ENCODE data around the gene SLC34A1.

Gene SLC34A1

DNA sequence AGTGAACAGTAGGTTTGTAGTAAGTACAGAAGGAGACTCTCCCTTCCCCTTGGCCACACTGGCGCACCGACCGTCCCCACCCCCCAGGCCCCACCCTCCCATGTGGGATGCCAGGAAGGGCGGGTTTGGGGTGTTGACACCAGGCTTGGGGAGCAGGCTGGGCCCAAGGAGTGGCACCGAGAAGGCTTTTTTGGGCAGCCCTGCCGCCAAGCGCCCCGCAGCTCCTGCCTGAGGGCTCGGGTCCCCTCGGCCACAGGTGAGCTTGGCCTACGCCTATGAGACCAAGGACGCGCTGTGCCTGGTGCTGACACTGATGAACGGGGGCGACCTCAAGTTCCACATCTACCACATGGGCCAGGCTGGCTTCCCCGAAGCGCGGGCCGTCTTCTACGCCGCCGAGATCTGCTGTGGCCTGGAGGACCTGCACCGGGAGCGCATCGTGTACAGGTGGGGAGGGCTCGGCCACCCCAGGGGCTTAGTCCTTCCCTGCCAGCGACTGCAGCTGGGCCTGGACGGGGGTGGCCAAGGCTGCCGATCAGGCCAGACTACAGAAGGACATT, 49.5 kb downstream of the SLC34A1 start:
- no peak for DNase-seq

DNA sequence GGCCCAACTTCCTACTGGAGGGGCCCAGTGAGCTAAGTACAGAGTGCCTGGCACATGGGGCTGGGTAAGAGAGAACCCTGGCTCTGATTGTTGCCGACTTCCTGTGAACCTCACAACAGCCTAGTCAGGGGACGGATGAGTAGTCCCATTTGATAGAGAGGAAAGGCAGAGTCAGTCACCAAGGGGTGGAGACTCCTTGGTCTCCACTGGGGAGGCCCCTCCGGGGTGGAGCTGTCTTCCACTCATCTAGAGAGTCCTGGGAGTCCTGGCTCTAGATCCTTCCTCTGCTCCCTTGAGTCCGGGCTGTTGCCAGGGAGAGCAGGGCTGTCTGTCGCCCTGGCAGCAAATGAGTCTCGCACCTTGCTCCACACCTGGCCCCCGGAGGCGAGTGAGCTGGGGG, 50.2 kb downstream of the SLC34A1 start:
- peak; percentile 64 for DNase-seq

DNA sequence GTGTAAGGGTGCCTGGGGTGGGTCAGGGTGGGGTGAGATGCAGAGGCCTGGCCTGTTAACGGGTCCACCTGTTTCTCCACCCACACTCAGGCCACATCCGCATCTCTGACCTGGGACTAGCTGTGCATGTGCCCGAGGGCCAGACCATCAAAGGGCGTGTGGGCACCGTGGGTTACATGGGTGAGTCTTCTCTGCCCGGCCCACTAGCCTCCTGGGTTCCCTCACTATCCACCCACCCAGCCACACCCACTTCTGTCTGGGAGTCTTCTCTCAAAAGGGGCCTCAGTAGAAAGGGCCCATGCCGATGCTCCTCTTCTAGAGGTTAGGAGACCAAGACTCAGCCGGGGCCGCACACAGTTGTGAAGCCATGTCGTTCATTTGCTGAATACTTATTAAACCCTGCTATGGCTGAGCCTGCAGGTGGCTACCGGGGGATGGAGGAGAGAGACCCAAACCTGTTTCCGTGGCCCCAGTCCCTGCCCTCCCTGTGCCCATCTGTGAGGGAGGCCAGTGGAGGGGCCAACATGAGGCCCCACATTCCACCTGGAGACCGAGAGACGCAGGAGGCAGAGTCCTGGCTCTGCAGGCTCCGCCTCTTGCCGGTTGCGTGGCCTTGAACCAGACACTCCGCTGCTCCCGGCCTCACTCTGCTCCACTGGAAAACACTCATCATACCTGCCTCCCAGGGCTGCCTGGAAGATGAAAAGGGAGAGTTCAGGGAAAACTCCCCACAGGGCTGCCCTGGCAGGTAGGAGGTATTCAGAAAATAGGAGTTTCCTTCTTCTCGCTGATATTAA, 50.9 kb downstream of the SLC34A1 start:
- DNase-seq: no peak

DNA sequence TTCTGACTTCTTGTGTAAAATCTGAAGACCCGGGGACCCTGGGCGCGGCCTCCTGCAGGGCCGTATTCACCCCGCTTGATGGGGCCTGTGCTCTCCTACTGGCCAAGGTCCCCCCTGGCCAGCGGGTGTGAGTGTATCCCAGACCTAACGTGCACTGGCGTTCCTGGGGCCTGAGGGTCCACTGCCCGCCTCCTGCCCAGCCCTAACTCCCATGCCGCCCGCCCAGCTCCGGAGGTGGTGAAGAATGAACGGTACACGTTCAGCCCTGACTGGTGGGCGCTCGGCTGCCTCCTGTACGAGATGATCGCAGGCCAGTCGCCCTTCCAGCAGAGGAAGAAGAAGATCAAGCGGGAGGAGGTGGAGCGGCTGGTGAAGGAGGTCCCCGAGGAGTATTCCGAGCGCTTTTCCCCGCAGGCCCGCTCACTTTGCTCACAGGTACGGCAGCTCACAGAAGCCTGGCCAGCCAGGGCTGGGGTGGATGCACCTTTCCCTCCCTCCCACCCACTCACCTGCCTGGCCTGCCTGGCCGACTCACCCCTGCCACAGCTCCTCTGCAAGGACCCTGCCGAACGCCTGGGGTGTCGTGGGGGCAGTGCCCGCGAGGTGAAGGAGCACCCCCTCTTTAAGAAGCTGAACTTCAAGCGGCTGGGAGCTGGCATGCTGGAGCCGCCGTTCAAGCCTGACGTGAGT, 51.8 kb downstream of the SLC34A1 start:
- DNase-seq: no peak

DNA sequence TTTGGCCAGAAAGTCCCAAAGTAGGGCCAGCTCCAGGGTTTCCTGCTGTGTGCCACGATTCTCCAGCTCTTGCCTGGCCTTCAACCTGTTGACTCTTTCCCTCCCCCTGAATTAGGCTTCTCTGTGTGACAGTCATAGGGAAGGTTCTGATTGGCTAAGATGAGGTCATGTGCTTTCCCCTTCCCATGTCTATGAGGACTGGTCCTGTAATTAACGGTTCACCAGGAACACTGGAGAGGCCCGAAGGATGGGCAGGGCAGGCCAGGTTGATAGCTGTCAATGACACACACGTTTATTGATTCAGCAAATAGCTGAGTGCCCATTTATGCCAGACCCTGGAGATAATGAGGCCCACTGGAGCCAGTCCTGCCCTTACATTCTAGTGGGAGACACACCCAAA, 53.4 kb downstream of the SLC34A1 start:
- no peak for DNase-seq

DNA sequence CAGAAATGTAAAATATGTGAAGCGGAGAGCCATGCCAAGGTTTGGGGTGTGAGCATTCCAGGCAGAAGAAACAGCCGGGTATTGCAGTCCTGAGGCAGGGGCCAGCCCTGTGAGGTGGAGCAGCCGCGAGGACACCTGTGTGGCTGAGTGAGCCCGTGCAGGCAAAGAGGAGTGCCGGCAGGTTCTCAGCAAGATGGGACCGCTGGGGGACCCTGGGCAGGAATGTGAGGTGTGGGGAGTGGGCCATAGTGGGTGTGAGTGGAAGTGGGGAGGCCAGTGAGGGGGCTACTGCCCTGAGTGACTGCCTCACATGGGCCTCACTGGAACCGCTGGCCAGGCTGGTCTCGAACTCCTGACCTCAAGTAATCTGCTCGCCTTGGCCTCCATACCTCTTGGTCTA, 54.2 kb downstream of the SLC34A1 start:
- no peak for DNase-seq

DNA sequence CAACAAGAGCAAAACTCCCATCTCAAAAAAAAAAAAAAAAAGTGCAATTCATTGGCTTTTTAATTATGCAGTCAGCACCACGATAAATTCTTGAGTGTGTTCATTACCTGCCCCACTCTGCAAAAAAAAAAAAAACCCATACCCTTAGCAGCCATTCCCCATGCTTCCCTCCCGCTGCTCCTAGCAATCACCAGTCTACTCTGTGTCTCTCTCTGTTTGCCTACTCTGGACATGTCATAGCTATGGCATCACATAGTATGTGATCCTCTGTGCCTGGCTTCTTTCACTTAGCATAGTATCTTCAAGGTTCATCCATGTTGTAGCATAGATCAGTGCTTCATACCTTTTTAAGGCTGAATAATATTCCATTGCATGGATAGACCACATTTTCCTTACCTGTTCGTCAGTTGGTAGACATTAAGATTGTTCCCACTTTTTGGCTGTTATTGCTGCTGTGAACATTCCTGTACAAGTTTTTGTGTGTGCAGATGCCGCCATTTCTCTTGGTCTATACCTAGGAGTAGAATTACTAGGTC, 55.4 kb downstream of the SLC34A1 start:
- DNase-seq: no peak

DNA sequence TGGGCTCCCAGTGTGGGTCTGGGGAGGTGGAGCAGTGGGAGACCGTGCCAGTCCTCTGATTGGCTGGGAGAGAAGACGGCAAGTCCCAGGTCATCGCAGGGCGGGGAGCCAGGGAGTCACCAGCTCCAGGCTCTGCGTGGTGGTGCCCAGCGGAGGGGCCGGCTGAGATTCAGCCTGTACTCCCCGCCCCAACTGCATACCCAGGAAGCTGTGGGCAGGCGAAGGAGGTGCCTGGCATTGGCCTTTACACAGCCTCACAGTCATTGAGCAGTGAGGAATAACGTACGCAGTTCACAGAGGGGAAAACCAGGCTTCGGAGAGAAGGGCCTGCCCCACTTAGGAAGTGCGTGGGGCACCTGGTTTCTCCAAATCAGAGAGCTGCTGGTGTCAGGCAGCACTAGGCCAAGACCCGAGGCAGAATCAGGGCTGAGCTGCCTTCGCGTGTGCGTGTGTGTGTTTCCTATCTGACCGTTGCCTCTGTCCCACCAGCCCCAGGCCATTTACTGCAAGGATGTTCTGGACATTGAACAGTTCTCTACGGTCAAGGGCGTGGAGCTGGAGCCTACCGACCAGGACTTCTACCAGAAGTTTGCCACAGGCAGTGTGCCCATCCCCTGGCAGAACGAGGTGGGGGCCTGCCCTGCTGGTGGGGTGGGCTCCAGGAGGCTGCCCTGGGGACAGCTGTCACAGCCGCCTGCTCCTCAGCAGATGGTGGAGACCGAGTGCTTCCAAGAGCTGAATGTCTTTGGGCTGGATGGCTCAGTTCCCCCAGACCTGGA, 56.2 kb downstream of the SLC34A1 start:
- DNase-seq: peak; percentile 72

DNA sequence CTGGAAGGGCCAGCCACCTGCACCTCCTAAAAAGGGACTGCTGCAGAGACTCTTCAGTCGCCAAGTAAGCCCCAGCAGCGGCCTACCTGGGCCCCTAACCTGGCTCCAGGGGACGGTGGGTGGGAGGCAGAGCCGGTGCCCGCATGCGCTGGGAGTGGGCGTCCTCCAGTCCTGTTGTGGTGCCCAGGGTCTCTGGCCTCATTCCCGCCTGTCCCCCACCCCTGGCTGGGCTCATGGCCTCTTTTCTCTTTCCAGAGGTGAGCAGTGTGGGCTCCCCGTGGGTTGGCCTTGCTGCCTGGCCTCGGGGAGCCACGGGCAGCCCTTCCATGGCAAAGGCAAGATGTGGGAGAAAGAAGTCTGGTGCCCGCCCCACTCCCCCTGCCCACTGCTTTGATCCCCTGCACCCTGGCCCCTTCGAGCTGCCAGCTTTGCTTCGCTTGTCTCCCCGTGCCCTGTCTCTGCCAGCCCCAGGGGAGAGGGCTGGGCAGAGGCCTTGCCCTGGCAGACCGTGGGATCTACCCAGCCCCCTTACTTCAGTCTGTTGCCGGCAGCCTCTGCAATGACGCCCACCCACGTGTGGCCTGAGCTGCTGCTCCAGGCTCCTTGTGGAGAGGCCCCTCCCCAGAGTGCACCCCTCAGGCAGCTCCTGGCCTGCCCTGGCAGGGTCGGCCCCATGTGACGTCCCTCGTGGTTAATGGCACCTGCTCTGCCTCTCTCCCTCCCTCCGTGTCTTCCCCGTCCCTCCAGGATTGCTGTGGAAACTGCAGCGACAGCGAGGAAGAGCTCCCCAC, 57.0 kb downstream of the SLC34A1 start:
- DNase-seq: no peak

DNA sequence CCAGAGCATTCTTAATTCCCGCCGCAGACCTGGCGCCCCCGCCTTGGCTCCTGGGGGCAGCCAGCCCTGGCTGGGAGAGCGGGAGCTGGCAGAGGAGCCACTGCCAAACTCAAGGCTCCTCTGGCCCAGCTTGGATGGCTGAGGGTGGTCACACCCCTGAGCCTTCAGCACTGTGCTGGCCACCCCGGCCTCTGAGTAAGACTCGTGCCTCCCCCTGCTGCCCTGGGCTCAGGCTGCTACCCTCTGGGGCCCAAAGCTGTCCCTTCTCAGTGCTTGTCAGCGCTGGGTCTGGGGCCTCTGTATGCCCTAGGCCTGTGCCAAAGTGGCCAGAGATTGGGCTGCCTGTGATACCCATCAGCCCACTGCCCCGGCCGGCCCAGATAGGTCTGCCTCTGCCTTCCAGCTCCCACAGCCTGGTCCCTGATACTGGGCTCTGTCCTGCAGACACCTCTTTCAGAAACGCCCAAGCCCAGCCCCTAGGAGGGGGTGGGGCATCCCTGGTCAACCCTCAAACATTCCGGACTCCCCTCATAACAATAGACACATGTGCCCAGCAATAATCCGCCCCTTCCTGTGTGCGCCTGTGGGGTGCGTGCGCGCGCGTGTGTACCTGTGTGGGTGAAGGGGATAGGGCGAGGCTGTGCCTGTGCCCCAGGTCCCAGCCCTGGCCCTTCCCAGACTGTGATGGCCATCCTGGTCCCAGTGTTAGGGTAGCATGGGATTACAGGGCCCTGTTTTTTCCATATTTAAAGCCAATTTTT, 58.0 kb downstream of the SLC34A1 start:
- no peak for DNase-seq

DNA sequence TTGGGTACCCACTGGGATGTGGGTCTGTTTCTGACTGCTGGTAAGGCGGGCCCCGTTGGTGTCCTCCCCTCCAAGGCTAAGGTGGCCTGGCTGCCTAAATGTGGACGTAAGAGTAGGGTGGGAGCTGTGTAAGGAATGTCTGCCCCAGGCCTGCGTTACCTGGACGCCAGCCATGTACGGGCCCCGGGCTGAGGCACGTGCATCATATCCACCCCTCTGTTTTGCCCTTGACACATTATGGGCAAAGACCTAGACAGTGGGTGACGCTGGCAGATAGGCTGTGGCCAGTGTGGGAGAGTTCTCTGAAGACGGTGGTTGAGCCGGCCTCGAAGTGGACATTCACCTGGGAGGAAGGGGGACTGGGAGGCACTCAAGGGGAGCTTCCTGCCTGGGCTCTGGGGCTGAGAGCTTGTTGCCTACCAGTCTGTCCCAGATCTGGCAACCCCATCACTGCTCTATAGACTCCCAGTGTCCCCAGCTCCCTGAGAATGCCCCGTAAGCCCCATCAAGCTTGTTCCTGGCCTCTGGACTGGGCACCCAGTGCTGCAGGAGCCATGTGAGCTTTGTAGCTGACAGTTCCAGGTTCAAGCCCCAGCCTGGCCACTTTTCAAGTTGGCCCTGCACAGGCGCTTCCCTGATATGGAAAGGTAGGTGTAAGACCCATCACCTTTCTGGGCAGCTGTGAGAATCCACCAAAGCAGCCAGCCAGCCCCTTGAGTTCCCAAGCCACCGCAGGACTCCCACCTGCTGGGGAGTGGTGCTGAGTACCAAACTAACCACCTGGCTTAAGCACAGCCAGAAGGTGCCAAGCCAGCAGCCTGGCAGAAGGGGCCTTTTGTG, 59.1 kb downstream of the SLC34A1 start:
- DNase-seq: no peak

DNA sequence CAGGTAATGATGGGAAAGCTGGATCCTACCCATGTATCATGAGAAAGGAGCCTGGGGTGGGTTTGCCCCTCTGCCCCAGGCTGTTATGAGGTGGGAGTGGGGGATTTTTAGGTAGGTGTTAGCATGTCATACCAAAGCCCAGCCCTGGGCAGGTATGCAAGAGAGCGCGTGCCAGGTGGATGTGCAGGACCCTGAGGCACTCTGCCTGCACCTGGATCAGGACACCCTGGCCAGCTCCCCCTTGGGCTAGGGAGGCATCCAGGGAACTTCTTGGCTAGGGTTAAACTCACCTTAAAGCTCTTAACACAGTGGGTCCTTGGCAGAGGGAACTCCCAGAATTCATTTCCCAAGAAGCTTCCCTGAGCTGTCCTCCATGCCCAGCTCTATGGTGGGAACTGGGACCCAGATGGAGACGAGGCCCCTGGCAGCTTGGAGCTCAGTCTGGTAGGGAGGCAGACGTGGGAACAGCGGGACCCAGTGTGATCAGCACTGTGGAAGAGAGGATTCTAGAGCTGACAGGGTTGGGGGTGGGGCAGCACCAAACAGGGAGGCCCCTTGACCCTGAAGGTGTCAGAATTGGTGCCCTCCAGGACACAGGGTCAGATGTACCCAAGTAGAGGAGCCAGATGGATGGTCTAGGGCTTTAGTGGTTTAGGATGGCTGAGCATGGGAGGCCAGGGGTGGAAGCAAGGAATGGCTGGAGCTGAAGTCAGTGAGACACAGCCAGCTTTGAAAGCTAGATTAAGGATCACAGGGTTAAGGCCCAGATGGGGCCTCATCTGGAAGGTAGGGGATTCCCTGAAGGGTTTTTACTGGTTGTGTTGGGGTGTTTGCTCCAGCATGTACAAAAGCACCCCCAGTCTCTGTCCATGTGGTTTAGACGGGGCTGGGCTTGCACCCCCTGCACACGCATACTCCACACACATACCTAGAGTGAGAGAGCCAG, 60.1 kb downstream of the SLC34A1 start:
- DNase-seq: peak; percentile 66

DNA sequence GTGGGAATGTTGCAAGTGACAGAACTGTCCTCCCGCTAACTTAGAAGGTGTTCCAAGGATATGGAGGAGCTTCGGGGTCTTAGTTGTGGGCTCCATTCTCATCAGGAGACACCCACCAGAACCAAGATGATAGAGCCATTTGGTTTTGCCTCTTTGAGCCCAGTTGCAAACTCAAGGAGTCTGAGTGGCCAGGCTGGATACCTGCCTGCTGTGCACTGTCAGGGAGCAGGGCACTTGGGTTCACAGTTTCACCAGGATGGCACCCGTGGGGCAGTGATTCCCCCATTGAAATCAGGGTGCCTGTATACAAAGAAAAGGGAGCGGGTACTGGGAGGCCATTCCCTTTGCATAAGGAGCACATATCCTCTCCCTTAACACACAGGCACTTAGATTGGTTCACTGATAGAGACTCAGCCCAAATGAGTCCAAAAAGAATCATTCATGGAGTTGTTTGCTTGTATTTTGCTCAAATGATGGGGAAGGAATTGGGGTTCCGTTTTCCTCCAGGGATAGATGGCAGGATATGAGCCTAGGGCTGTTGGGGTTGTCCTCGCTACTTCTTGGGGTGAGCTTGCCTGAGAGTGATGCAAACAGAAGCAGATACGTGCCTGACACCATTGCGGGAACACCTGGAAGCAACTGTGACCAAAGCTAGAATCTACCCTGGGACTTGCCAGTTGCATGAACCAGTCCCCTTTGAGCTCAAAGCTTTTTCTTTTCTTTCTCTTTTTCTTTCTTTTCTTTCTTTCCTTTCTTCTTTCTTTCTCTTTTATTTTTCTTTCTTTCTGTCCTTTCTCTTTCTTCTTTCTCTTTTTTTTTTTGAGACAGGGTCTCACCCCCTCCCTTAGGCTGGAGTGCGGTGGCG, 61.0 kb downstream of the SLC34A1 start:
- peak; percentile 52 for DNase-seq

DNA sequence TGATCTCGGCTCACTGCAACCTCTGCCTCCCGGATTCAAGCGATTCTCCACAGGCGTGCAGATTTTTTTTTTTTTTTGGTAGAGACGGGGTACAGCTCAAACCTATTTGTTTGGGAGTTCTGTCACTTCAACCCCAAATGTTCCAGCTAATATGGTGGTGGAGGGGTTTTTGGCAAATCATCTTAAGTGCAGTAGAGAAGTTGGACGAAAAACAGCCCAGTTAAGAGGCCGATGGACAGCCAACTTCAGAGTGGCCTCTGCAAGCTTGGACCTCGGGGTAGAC, 61.6 kb downstream of the SLC34A1 start:
- DNase-seq: no peak

DNA sequence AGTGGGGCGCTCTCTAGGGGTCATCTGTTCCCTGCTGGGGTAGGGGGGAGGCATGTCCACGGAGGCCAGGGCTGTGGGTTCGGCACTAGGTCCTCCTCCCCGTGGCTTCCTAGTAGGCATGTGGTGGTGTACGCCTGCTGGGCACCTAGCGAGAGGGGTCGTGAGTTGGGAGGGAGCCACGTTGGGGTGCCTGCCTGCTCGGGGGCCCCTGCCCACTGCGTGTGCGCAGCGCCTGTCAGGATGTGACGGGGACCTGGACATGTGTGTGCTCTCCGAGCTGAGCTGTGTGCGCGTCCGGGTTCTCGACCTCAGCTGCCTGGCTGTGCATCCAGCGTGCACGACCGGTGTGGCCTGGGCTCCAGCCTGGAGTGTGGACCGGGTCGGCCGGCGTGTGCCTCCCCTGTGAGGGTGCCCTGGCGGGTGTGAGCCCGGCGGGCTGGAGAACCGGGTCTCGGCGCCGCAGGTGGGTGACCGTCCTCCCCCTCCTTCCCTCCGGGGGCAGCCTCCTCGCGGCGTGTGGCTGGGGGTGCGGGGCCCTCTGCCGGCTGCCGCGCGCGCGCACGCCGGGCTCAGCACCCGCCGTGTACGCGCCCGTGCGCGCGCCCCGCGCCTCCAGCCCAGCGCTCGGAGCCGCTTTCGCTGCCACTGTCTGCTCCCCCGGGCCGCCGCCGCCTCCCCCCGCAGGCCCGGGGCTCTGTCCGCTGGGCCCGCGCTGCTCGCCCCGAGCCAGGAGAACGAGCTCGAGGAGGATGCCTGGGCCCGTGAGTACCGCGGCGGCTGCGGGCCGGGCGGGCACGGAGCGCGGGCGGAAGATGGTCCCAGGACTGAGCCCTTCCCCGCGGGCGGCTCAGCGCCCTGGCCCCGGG, 62.2 kb downstream of the SLC34A1 start, which contains the start of gene PRR7:
TSS of gene PRR7 (plus strand) at position 615 of the 866 bp plus-strand sequence. CDS start 8,254 bp downstream, outside the sequence.
- DNase-seq: peak; percentile 84

DNA sequence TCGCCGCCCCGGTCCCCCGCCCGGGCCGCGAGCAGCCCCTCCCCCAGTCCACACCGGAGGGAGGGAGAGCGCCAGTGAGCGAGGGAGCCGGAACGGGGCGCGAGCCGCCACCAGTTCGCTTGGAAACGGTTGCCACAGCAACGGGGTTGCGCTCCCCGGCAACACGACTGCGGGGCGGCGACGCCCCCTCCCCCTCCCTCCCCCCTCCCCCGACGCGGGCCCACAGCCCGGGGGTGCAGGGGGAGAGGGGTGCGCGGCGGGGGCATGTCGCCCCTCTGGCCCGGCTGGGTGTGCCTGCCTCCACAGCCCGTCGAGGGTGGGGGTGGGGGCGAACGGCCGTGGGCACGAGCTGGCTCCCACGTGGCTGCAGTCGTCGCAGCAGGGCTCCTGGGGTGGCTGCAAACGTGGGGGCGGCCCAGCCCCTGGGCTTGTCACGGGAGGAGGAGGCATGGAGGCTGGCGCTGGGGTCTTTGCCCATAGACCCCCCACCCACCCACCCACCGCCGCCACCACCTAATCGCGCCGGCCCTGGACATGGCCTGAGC, 62.9 kb downstream of the SLC34A1 start:
- DNase-seq: peak; percentile 89

DNA sequence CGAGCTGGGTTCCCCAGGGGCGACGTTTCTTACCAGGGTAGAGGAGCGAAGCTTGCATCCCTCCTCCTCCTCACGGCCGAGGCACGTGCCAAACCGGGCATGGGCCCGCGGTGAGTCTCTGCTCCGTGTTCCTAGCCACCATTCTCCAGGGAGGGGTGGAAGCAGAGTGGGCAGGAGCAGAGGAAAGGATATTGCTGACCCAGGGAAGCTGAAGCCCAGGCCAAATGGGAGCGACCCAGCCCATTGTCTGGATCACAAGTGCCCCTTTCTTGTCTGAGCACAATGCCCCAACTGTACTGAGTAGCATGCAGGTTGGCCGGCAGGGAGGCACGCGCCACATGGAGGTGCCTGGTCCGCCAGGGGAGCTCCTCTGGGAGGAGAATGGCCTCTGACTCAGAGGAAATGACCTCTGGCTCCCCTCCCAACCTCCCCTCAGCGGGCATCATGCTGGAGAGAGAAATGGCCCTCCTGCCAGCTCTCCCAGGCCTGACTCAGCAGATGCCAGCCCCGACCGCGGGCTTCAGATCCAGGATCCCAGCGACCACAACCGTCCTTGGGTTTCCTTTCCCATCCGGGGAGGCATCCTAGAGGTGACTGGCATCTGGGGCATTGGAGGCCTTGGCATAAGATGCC, 63.5 kb downstream of the SLC34A1 start:
- DNase-seq: no peak

All from CD4-positive, alpha-beta T cell treated with Interleukin-12 subunit alpha and Interleukin-12 subunit beta, for 1 hour (primary cell).